GM12873 (cell line): ENCODE data around the gene TSPAN9.

ENCODE experiments used
- CTCF ChIP-seq: IDR thresholded peaks from 2 replicates; pipeline ENCODE4 v1.5.1; 2012; ENCODE audit warnings: low read depth, mild to moderate bottlenecking, moderate library complexity, low read length, control low read depth; ENCODE audit not compliant: insufficient read depth; ENCODE audit errors: missing control alignments

The TSPAN9 gene

GRCh38 chr12:3115078-3115477 lies 37.9 kb downstream of the TSPAN9 start:
- no peak for TF ChIP-seq CTCF

- no peak for TF ChIP-seq CTCF
Measured at GRCh38 chr12:3116106-3116844, 39.1 kb downstream of the TSPAN9 start.

- TF ChIP-seq CTCF: no peak
Measured at GRCh38 chr12:3117144-3117581, 40.0 kb downstream of the TSPAN9 start.

- no peak for TF ChIP-seq CTCF
Measured at GRCh38 chr12:3117591-3118015, 40.4 kb downstream of the TSPAN9 start.

GRCh38 chr12:3119192-3119755 lies 42.1 kb downstream of the TSPAN9 start:
- TF ChIP-seq CTCF: no peak

- no peak for TF ChIP-seq CTCF
Measured at GRCh38 chr12:3119756-3120601, 42.8 kb downstream of the TSPAN9 start.

- TF ChIP-seq CTCF: no peak
Measured at GRCh38 chr12:3120701-3121100, 43.5 kb downstream of the TSPAN9 start.
